Measurements from ENCODE around the gene TARS1.

TARS1 gene

GRCh38 chr5:33441241-33442177, 744 bp downstream of the TARS1 start:
- peak; percentile 53 for DNase-seq

DNA sequence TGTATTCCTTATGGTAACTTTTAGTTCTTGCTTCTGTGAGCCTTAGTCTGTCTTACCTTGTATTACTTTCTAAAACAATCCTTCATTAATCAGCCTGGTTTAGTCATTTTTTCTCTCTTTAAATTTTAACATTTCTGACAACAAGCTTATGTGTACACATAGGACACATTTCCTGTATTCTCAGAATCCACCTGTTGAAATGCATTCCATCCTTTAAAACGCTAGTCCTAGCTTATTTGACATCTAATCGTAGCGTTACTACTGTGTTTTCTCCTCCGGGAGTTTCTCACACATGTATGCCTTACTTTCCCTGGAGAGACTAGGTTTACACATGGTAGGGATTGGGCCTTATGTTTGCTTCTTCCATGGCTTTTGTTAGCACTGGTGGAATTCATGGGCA, 3.8 kb downstream of the TARS1 start:
- DNase-seq: no peak

DNA sequence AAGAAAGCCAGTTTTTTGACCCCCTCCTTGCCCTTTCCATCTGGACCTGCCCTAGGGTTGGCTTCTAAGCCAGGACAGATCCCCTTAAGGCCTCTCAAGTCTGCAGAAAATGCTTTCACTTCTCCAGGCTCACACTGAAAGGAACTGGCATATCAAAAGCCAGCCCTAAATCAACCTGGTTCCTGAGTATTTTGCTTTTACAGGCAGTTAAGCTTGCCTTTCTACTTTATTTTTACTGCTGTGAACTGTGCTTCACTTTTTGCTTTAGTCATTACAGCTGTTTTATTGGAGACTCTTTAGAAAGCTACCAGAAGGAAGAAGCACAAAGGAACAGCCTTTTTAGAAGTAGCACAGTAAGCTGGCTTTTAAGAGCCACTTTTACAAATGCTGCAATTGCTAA, 5.0 kb downstream of the TARS1 start:
- DNase-seq: no peak

DNA sequence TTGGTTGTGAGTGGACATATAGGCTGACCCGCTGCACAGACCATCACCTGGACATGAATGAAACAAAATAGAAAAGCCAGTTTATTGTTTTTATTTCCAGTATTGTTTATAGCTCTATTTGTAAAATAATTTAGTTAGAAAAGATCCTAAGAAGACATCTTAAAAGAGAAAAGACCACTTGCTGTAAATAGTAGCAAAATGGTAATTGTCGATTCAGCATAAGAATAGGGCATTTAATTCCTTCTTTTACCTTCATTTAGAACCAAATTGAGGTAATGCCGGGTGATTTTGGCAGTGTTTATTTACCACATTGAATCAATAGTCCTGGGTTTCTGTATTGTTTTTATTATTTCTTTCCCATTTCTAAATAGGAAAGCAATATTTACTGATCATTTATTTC, 7.4 kb downstream of the TARS1 start:
- DNase-seq: no peak

- DNase-seq: no peak
Observed at GRCh38 chr5:33457126-33457525, 16.4 kb downstream of the TARS1 start.

DNA sequence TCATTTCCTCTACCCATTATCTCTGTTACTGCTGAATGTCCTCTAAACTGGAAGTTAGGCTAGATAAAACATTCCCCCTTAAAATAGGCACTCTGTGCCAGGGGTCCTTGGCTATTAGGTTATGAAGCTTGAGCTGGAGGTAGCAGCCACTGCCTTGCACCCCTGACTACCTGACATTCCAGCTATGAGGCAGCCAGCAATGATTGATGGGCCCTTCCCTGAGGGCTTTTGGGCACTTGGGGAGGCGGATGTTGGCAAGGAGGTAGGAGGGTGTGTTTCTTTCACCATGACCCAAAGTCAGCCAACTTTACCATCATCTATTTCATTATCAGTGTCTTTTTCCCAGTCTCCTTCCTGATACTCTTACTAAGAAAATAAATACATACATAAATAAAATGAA, 17.1 kb downstream of the TARS1 start:
- no peak for DNase-seq

GRCh38 chr5:33460210-33460609, 19.4 kb downstream of the TARS1 start:
- DNase-seq: no peak

DNA sequence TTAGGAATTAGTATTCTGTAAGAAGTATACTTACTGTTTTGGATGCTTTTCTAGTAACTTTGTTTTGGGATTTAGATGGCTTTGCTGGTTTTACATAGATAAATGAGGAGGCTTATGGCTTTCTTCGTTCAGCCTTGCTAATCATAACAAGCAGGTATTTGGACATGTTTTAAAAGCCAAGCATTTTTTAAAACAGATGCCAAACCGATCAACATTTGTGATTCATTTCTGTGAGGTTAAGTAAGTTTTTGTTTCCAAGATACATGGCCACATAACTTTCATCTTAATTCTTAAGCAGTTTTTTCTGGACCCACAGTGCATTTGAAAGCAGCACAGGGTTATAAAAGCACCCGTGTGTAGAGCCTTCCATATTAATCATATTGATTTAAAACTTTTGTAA, 21.7 kb downstream of the TARS1 start:
- no peak for DNase-seq

- no peak for DNase-seq
Observed at GRCh38 chr5:33465120-33465519, 24.4 kb downstream of the TARS1 start.

- no peak for DNase-seq
Observed at GRCh38 chr5:33468775-33469435, 28.1 kb downstream of the TARS1 start.

DNA sequence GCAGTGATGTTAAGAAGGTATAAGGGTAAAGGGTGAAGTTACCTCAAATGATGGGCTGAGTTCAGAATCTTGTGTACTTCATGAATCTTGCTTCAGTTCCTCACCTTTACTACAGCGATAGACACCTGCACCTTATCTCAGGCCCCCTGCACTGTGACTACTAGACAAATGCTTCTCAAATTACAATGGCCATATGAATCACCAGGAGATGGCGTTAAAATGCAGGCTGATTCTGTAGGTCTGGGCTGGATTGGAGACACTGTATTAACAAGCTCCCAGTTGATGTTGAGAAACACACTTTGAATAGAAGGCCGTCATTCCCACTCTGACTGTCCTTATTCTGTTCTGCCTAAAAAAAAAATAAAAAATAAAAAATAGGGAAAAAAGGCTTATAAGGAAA, 29.8 kb downstream of the TARS1 start:
- no peak for DNase-seq

- DNase-seq: no peak
Observed at GRCh38 chr5:33472805-33473409, 32.1 kb downstream of the TARS1 start.

- no peak for DNase-seq
Observed at GRCh38 chr5:33474004-33474403, 33.2 kb downstream of the TARS1 start.

DNA sequence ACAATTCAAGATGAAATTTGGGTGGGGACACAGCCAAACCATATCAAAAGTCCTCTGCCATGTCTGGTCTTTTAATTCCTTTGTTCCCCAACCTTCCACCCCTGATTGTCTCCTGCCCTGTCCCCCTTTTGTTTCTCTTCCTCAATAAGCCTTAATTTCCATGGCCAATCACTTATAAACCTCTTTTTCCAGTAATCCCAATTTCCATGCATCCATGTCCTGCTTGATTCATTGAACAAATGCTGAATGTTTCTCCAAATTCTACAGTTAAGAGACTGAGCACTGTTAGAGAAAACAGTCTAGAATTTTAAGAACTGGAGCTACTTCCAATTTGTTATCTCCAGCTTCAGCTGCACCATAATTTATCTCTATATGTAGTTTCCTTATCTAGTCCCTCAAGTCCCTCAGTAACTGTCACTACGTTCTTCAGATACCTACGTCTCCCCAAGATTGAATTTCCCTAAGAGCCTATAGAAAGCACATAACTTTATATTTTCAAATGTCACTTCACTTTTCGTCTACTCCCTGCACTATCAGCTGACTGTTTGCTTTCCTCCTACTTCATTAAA, 34.2 kb downstream of the TARS1 start:
- no peak for DNase-seq

DNA sequence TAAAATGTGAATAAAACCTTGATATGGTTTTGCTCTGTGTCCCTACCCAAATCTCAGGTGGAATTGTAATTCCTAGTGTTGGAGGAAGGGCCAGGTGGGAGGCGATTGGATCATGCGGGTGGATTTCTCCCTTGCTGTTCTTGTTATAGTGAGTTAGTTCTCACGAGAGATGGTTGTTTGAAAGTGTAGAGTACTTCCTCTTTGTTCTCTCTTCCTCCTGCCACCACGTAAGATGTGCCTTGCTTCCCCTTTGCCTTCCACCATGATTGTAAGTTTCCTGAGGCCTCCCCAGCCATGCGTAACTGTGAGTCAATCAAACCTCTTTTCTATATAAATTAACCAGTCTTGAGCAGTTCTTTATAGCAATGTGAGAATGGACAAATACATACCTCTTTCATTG, 34.9 kb downstream of the TARS1 start:
- DNase-seq: no peak

GRCh38 chr5:33476992-33477391, 36.2 kb downstream of the TARS1 start:
- DNase-seq: no peak

DNA sequence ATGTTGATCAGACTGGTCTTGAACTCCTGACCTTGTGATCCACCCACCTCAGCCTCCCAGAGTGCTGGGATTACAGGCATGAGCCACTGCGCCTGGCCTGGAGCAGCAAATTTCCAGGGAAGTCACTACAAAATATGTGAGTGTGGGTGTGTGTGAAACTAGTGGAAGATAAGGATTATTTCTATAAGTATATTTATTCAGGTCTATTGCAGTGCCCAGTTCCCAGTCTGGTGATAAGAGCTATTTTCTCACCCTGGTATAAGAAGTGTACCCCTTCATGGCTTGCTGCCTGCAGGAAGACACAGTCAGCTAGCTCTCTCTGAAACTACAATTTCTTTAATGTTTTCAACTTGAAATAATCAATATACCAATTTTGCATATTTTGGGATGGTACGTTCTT, 37.1 kb downstream of the TARS1 start:
- DNase-seq: no peak

GRCh38 chr5:33479311-33479710, 38.5 kb downstream of the TARS1 start:
- no peak for DNase-seq

- no peak for DNase-seq
Observed at GRCh38 chr5:33480876-33481275, 40.1 kb downstream of the TARS1 start.

DNA sequence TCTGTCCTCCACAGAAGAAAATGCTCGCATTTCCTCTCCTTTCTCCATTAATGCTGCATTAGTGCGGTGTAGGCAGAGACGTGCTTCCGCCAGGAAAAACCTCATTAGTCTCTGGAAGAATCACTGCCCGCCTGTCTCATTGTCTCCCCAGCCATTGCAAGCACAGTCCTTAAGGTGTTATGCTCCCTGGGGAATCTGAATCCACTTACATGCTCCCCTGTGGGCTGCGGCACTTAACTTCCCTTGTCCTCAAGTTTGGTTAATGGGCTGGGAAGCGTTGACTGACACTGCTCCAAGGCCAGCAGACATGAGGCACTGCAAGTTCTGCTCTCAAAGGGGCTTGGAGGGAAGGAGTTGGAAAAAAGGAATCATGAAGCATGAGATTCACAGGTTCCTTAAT, 41.6 kb downstream of the TARS1 start:
- no peak for DNase-seq

DNA sequence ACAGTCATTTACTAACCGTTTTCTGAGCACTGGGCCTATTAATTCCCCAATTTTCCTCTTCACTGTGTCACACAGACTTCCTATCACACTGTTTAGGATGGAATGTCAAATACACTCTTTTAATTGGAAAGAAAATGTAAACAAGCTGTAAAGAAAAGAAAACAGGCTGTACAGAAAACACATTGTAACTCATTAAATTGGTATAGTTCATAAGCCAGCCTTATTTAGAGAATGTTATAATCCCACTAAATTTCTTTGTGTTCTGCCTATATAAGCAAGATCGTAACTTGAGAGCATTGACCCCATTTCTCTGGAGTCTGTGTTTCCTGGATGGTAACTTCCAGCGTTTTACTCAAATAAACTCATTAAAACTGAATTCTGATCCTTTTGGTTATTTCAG, 46.5 kb downstream of the TARS1 start:
- no peak for DNase-seq

GRCh38 chr5:33488558-33489355, 48.0 kb downstream of the TARS1 start:
- DNase-seq: no peak

Measured in activated CD4-positive, alpha-beta T cell treated with anti-CD3 and anti-CD28 coated beads for 48 hours (primary cell).